PC-3 (cell line): ENCODE data around the gene SMARCAL1. TPM values are rescaled to one million over a fixed set of nuclear protein-coding genes. Genes with fewer than 3 reads are reported as not detected.

Experiments used
- ATAC-seq: fragments of 200-7000 bp; cut with Tn5 transposase; 2 replicates; pipeline ENCODE4 v1.9.1; 2020; ENCODE audit warnings: mild to moderate bottlenecking, moderate library complexity
- BruUV-seq: library from RNA; stranded (reverse); fragments of 400-500 nt; replicated peaks from 2 replicates; lab custom pipeline; 2021; lab: Mats Ljungman, UMichigan
- CTCF ChIA-PET: fragments of 300-600 bp; sonication (Branson Sonifier 250); formaldehyde crosslinking; loops from one replicate; lab custom pipeline; 2022; ENCODE audit warnings: antibody characterized with exemption; lab: Charles Lee
- POLR2A ChIA-PET: fragments of 300-600 bp; sonication (Branson Sonifier 250); formaldehyde crosslinking; loops from one replicate; lab custom pipeline; 2022; ENCODE audit warnings: antibody characterized with exemption; ENCODE audit not compliant: unreplicated experiment; lab: Charles Lee
- DNase-seq: peaks from one replicate; pipeline ENCODE4 v3.0.0-alpha.2; 2015
- H2AFZ ChIP-seq: fragments of 300-600 bp; sonication (generic); 2 replicates; pipeline ENCODE4 v1.6.0; 2016; ENCODE audit warnings: antibody characterized with exemption, low read length
- H3F3A ChIP-seq: fragments of 300-600 bp; sonication (generic); one replicate; pipeline ENCODE4 v1.6.0; 2017; ENCODE audit warnings: antibody characterized with exemption, low read length, control low read depth, mild to moderate bottlenecking; ENCODE audit not compliant: unreplicated experiment
- H3K27ac ChIP-seq: fragments of 300-600 bp; sonication (generic); 2 replicates; pipeline ENCODE4 v1.5.1; 2016; ENCODE audit warnings: mild to moderate bottlenecking, low read length
- H3K27me3 ChIP-seq: fragments of 300-600 bp; sonication (generic); 2 replicates; pipeline ENCODE4 v1.6.1; 2016; ENCODE audit warnings: low read length, mixed read lengths
- H3K36me3 ChIP-seq: fragments of 300-600 bp; sonication (generic); 2 replicates; pipeline ENCODE4 v1.6.1; 2016; ENCODE audit warnings: low read depth, mixed run types, low read length, mixed read lengths
- H3K4me1 ChIP-seq: fragments of 300-600 bp; sonication (generic); 2 replicates; pipeline ENCODE4 v1.5.1; 2016; ENCODE audit warnings: low read length; ENCODE audit not compliant: insufficient read depth
- H3K4me2 ChIP-seq: fragments of 300-600 bp; sonication (generic); 2 replicates; pipeline ENCODE4 v1.6.0; 2016; ENCODE audit warnings: low read length
- H3K4me3 ChIP-seq: fragments of 300-600 bp; sonication (generic); 2 replicates; pipeline ENCODE4 v1.5.1; 2016; ENCODE audit warnings: mild to moderate bottlenecking, low read length, mixed read lengths
- H3K79me2 ChIP-seq: fragments of 300-600 bp; sonication (generic); 2 replicates; pipeline ENCODE4 v1.6.1; 2017; ENCODE audit warnings: low read length, mixed read lengths
- H3K9ac ChIP-seq: fragments of 300-600 bp; sonication (generic); 2 replicates; pipeline ENCODE4 v1.6.0; 2016; ENCODE audit warnings: mild to moderate bottlenecking, low read length
- H3K9me2 ChIP-seq: fragments of 300-600 bp; sonication (generic); replicated peaks from 2 replicates; pipeline ENCODE4 v1.6.1; 2016; ENCODE audit warnings: mixed run types, low read length, mixed read lengths
- H3K9me3 ChIP-seq: fragments of 300-600 bp; sonication (generic); 2 replicates; pipeline ENCODE4 v1.6.1; 2016; ENCODE audit warnings: low read length, mixed read lengths
- H4K20me1 ChIP-seq: fragments of 300-600 bp; sonication (generic); 2 replicates; pipeline ENCODE4 v1.6.1; 2016; ENCODE audit warnings: low read length, mixed read lengths
- EZH2 ChIP-seq: fragments of 300-600 bp; sonication (generic); IDR thresholded peaks from one replicate; pipeline ENCODE4 v1.6.1; 2017; ENCODE audit warnings: antibody characterized with exemption, mild to moderate bottlenecking, low read length; ENCODE audit not compliant: unreplicated experiment
- EZH2phosphoT487 ChIP-seq: fragments of 300-600 bp; sonication (generic); IDR thresholded peaks from 2 replicates; pipeline ENCODE4 v1.6.1; 2018; ENCODE audit warnings: mild to moderate bottlenecking, antibody characterized with exemption, low read length, borderline replicate concordance
- intact Hi-C: fragments of 100-400 bp; cut with micrococcal nuclease; formaldehyde crosslinking; loops from 2 replicates; pipeline ENCODE4 v1.9.0; 2023
- total RNA-seq: library from RNA; depleted of rRNA; stranded (reverse); fragments of >200 nt; gene quantifications from 2 replicates; pipeline ENCODE4 v1.2.3, GENCODE V29; 2014
- TF ChIP-seq, protein P1 (sequence below): fragments of 300-600 bp; sonication (generic); conservative IDR thresholded peaks from 2 replicates; pipeline ENCODE4 v1.5.1; 2017; ENCODE audit warnings: antibody characterized with exemption, low read depth, mild to moderate bottlenecking, low read length

SMARCAL1 gene
- total RNA-seq, 1 experiment from 2014 or later: 8.3 TPM

GRCh38 chr2:216477283-216478035 is 65.2 kb downstream of the SMARCAL1 start:
- Histone ChIP-seq H3K4me3 (no peak overlapping the region), H3K27ac (peak overlapping the region; percentile 60), H4K20me1 (no peaks in the 10 kb centered on the region), H3K4me1 (peaks cover 15% of the 10 kb centered on the region), H3K36me3 (no peaks in the 10 kb centered on the region), H3F3A (no peaks in the 10 kb centered on the region), H3K27me3 (no peaks in the 10 kb centered on the region), H3K9me3 (no peaks in the 10 kb centered on the region), H3K79me2 (no peaks in the 10 kb centered on the region), H3K9ac (peak overlapping the region; percentile 6; the same call in 1 of the 2 replicates), H2AFZ (peak overlapping the region; percentile 48), H3K9me2 (no peaks in the 10 kb centered on the region), H3K4me2 (no peak overlapping the region)
- no peak for DNase-seq
- CTCF ChIA-PET: interaction anchor here (0.5 kb wide), 1 partner anchor 36 kb away, joined by 3 read pairs; no protein-coding TSS in a partner anchor
- intact Hi-C loops: no loop called here
- TF ChIP-seq EZH2phosphoT487 (no peak), EZH2 (no peak)
- TF ChIP-seq, protein P1, sequence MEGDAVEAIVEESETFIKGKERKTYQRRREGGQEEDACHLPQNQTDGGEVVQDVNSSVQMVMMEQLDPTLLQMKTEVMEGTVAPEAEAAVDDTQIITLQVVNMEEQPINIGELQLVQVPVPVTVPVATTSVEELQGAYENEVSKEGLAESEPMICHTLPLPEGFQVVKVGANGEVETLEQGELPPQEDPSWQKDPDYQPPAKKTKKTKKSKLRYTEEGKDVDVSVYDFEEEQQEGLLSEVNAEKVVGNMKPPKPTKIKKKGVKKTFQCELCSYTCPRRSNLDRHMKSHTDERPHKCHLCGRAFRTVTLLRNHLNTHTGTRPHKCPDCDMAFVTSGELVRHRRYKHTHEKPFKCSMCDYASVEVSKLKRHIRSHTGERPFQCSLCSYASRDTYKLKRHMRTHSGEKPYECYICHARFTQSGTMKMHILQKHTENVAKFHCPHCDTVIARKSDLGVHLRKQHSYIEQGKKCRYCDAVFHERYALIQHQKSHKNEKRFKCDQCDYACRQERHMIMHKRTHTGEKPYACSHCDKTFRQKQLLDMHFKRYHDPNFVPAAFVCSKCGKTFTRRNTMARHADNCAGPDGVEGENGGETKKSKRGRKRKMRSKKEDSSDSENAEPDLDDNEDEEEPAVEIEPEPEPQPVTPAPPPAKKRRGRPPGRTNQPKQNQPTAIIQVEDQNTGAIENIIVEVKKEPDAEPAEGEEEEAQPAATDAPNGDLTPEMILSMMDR: no peak
- no peak for ATAC-seq
- POLR2A ChIA-PET: interaction anchor here (0.9 kb wide), 1 partner anchor 21 kb away, joined by 3 read pairs; the partner anchor contains the start of gene RPL37A
- BruUV-seq: no TSS peak

GRCh38 chr2:216478151-216478550 is 65.9 kb downstream of the SMARCAL1 start:
- Histone ChIP-seq H3K79me2 (no peaks in the 10 kb centered on the region), H3K27me3 (no peaks in the 10 kb centered on the region), H3K9ac (peak overlapping the region; percentile 6; the same call in 1 of the 2 replicates), H3K36me3 (no peaks in the 10 kb centered on the region), H4K20me1 (no peaks in the 10 kb centered on the region), H3K27ac (peak overlapping the region; percentile 60), H3F3A (no peaks in the 10 kb centered on the region), H3K9me2 (no peaks in the 10 kb centered on the region), H3K4me1 (peaks cover 15% of the 10 kb centered on the region), H2AFZ (peak overlapping the region; percentile 48), H3K4me2 (peak overlapping the region; percentile 29; the same call in 1 of the 2 replicates), H3K4me3 (no peak overlapping the region), H3K9me3 (no peaks in the 10 kb centered on the region)
- TF ChIP-seq, protein P1: no peak
- no peak for TF ChIP-seq EZH2
- no peak for TF ChIP-seq EZH2phosphoT487
- peak; percentile 94 for DNase-seq
- intact Hi-C loops: no loop called here
- ChIA-PET POLR2A (interaction anchor here (0.9 kb wide), 1 partner anchor 20 kb away, joined by 3 read pairs; the partner anchor contains the start of gene RPL37A), CTCF (interaction anchor here (0.7 kb wide), 1 partner anchor 446 kb away, joined by 3 read pairs; no protein-coding TSS in a partner anchor)
- peak; percentile 100 for ATAC-seq
- no TSS peak for BruUV-seq
